ENCODE measurements around the gene TIMM8B. TPM values are rescaled to one million over a fixed set of nuclear protein-coding genes. Genes with fewer than 3 reads are reported as not detected.

Gene TIMM8B
- total RNA-seq, 1 donor from 2014 or later, result 66.8 TPM

- Histone ChIP-seq H3K27ac (ENCODE audit: low read depth, low read length) (peak overlapping the region; percentile 91), H3K36me3 (ENCODE audit: control insufficient read depth in 3 of 3, insufficient read depth in 3 of 3, low read length in 3 of 3) (peaks cover 41 to 69% (median 69%) of the 10 kb centered on the region in 3 donors), H3K9ac (ENCODE audit: low read depth in 1 of 3, low read length in 3 of 3) (peak overlapping the region; percentile 95 to 98 (median 96)), H3K27me3 (ENCODE audit: control insufficient read depth in 3 of 3, insufficient read depth in 3 of 3, low read length in 3 of 3) (no peaks in the 10 kb centered on the region), H3K4me3 (ENCODE audit: low read length in 3 of 3) (peak overlapping the region; percentile 96 to 100 (median 97)), H3K4me1 (ENCODE audit: control insufficient read depth in 3 of 3, insufficient read depth in 3 of 3, low read length in 3 of 3) (peaks cover 28 to 50% (median 35%) of the 10 kb centered on the region in 3 donors), H3K9me3 (ENCODE audit: control insufficient read depth in 3 of 3, low read length in 3 of 3) (no peaks in the 10 kb centered on the region)
These were observed 656 bp upstream of the TIMM8B start for GRCh38 chr11:112087212-112087611.

- peak overlapping the region; percentile 96 to 100 (median 97) for H3K4me3 ChIP-seq (ENCODE audit: low read length in 3 of 3)
- no peaks in the 10 kb centered on the region for H3K27me3 ChIP-seq (ENCODE audit: control insufficient read depth in 3 of 3, insufficient read depth in 3 of 3, low read length in 3 of 3)
- no peaks in the 10 kb centered on the region for H3K9me3 ChIP-seq (ENCODE audit: control insufficient read depth in 3 of 3, low read length in 3 of 3)
- H3K9ac ChIP-seq (ENCODE audit: low read depth in 1 of 3, low read length in 3 of 3), result peak overlapping the region; percentile 95 to 98 (median 96)
- peaks cover 28 to 50% (median 35%) of the 10 kb centered on the region in 3 donors for H3K4me1 ChIP-seq (ENCODE audit: control insufficient read depth in 3 of 3, insufficient read depth in 3 of 3, low read length in 3 of 3)
- peak overlapping the region; percentile 91 for H3K27ac ChIP-seq (ENCODE audit: low read depth, low read length)
- H3K36me3 ChIP-seq (ENCODE audit: control insufficient read depth in 3 of 3, insufficient read depth in 3 of 3, low read length in 3 of 3), result peaks cover 30 to 63% (median 63%) of the 10 kb centered on the region in 3 donors
These were observed 634 bp downstream of the TIMM8B start for GRCh38 chr11:112085822-112086421.

- H3K27ac ChIP-seq (ENCODE audit: low read depth, low read length), result peak overlapping the region; percentile 74
- peaks cover 26 to 62% (median 58%) of the 10 kb centered on the region in 3 donors for H3K36me3 ChIP-seq (ENCODE audit: control insufficient read depth in 3 of 3, insufficient read depth in 3 of 3, low read length in 3 of 3)
- H3K4me1 ChIP-seq (ENCODE audit: control insufficient read depth in 3 of 3, insufficient read depth in 3 of 3, low read length in 3 of 3), result peaks cover 11 to 33% (median 16%) of the 10 kb centered on the region in 3 donors
- no peaks in the 10 kb centered on the region for H3K27me3 ChIP-seq (ENCODE audit: control insufficient read depth in 3 of 3, insufficient read depth in 3 of 3, low read length in 3 of 3)
- H3K9me3 ChIP-seq (ENCODE audit: control insufficient read depth in 3 of 3, low read length in 3 of 3), result no peaks in the 10 kb centered on the region
- no peak overlapping the region for H3K4me3 ChIP-seq (ENCODE audit: low read length in 3 of 3)
- no peak overlapping the region for H3K9ac ChIP-seq (ENCODE audit: low read depth in 1 of 3, low read length in 3 of 3)
These were observed 3.8 kb downstream of the TIMM8B start for GRCh38 chr11:112082729-112083128.

- Histone ChIP-seq H3K27me3 (ENCODE audit: control insufficient read depth in 3 of 3, insufficient read depth in 3 of 3, low read length in 3 of 3) (no peaks in the 10 kb centered on the region), H3K4me3 (ENCODE audit: low read length in 3 of 3) (peak within 1 kb of the TSS; percentile 86 to 97 (median 92)), H3K36me3 (ENCODE audit: control insufficient read depth in 3 of 3, insufficient read depth in 3 of 3, low read length in 3 of 3) (peaks cover 10 to 28% (median 21%) of the 10 kb centered on the region in 3 donors), H3K9me3 (ENCODE audit: control insufficient read depth in 3 of 3, low read length in 3 of 3) (no peaks in the 10 kb centered on the region), H3K9ac (ENCODE audit: low read depth in 1 of 3, low read length in 3 of 3) (peak within 1 kb of the TSS; percentile 88 to 96 (median 96)), H3K27ac (ENCODE audit: low read depth, low read length) (peak within 1 kb of the TSS; percentile 90), H3K4me1 (ENCODE audit: control insufficient read depth in 3 of 3, insufficient read depth in 3 of 3, low read length in 3 of 3) (peaks cover 14 to 22% (median 19%) of the 10 kb centered on the region in 3 donors)
These were observed 12.4 kb downstream of the TIMM8B start, which contains the start of the genes NKAPD1 and PIH1D2 for GRCh38 chr11:112073941-112074811. Gene NKAPD1 (plus strand): TSS chr11:112074299. CDS start chr11:112075575, 1,276 bp downstream. Gene PIH1D2 (minus strand): TSS chr11:112074017. CDS start chr11:112073174, 843 bp downstream.

- Histone ChIP-seq H3K27me3 (ENCODE audit: control insufficient read depth in 3 of 3, insufficient read depth in 3 of 3, low read length in 3 of 3) (no peaks in the 10 kb centered on the region), H3K4me1 (ENCODE audit: control insufficient read depth in 3 of 3, insufficient read depth in 3 of 3, low read length in 3 of 3) (no peaks in the 10 kb centered on the region), H3K36me3 (ENCODE audit: control insufficient read depth in 3 of 3, insufficient read depth in 3 of 3, low read length in 3 of 3) (peaks cover 17 to 40% (median 22%) of the 10 kb centered on the region in 3 donors), H3K4me3 (ENCODE audit: low read length in 3 of 3) (no peak overlapping the region), H3K9me3 (ENCODE audit: control insufficient read depth in 3 of 3, low read length in 3 of 3) (no peaks in the 10 kb centered on the region), H3K27ac (ENCODE audit: low read depth, low read length) (no peak overlapping the region), H3K9ac (ENCODE audit: low read depth in 1 of 3, low read length in 3 of 3) (no peak overlapping the region)
These were observed 23.6 kb downstream of the TIMM8B start for GRCh38 chr11:112062923-112063322.

GRCh38 chr11:112058103-112058502 is 28.5 kb downstream of the TIMM8B start:
- no peaks in the 10 kb centered on the region for H3K9me3 ChIP-seq (ENCODE audit: control insufficient read depth in 3 of 3, low read length in 3 of 3)
- no peak overlapping the region for H3K27ac ChIP-seq (ENCODE audit: low read depth, low read length)
- H3K4me1 ChIP-seq (ENCODE audit: control insufficient read depth in 3 of 3, insufficient read depth in 3 of 3, low read length in 3 of 3), result no peaks in the 10 kb centered on the region
- peaks cover 28 to 62% (median 42%) of the 10 kb centered on the region in 3 donors for H3K36me3 ChIP-seq (ENCODE audit: control insufficient read depth in 3 of 3, insufficient read depth in 3 of 3, low read length in 3 of 3)
- no peaks in the 10 kb centered on the region for H3K27me3 ChIP-seq (ENCODE audit: control insufficient read depth in 3 of 3, insufficient read depth in 3 of 3, low read length in 3 of 3)
- H3K9ac ChIP-seq (ENCODE audit: low read depth in 1 of 3, low read length in 3 of 3), result no peak overlapping the region
- no peak overlapping the region for H3K4me3 ChIP-seq (ENCODE audit: low read length in 3 of 3)

GRCh38 chr11:112057170-112057569 is 29.4 kb downstream of the TIMM8B start:
- Histone ChIP-seq H3K4me3 (ENCODE audit: low read length in 3 of 3) (no peak overlapping the region), H3K27ac (ENCODE audit: low read depth, low read length) (no peak overlapping the region), H3K27me3 (ENCODE audit: control insufficient read depth in 3 of 3, insufficient read depth in 3 of 3, low read length in 3 of 3) (no peaks in the 10 kb centered on the region), H3K9me3 (ENCODE audit: control insufficient read depth in 3 of 3, low read length in 3 of 3) (no peaks in the 10 kb centered on the region), H3K4me1 (ENCODE audit: control insufficient read depth in 3 of 3, insufficient read depth in 3 of 3, low read length in 3 of 3) (no peaks in the 10 kb centered on the region), H3K36me3 (ENCODE audit: control insufficient read depth in 3 of 3, insufficient read depth in 3 of 3, low read length in 3 of 3) (peaks cover 27 to 61% (median 39%) of the 10 kb centered on the region in 3 donors), H3K9ac (ENCODE audit: low read depth in 1 of 3, low read length in 3 of 3) (no peak overlapping the region)

DNA sequence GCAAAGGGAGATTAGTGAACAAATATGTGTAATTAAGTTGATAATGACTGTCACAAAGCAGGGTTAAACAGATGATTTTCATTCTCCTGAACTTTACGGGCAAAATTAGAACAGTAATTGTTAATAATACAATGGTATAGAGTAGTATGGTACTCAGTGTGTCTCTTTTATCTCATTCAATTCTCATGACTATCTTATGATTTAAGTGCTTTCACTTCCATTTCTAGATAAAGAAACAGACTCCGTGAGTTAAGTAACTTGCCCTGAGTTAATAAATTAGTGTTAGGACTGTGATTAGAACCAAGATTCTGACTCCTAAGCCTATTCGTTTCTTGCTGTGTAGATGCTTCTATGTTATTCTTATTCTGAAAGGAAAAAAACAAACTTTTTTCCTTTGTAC is 34.8 kb downstream of the TIMM8B start:
- H3K27ac ChIP-seq (ENCODE audit: low read depth, low read length), result no peak overlapping the region
- H3K4me3 ChIP-seq (ENCODE audit: low read length in 3 of 3), result no peak overlapping the region
- no peaks in the 10 kb centered on the region for H3K27me3 ChIP-seq (ENCODE audit: control insufficient read depth in 3 of 3, insufficient read depth in 3 of 3, low read length in 3 of 3)
- H3K4me1 ChIP-seq (ENCODE audit: control insufficient read depth in 3 of 3, insufficient read depth in 3 of 3, low read length in 3 of 3), result no peaks in the 10 kb centered on the region
- no peaks in the 10 kb centered on the region for H3K9me3 ChIP-seq (ENCODE audit: control insufficient read depth in 3 of 3, low read length in 3 of 3)
- H3K36me3 ChIP-seq (ENCODE audit: control insufficient read depth in 3 of 3, insufficient read depth in 3 of 3, low read length in 3 of 3), result peaks cover 21 to 56% (median 37%) of the 10 kb centered on the region in 3 donors
- H3K9ac ChIP-seq (ENCODE audit: low read depth in 1 of 3, low read length in 3 of 3), result no peak overlapping the region

DNA sequence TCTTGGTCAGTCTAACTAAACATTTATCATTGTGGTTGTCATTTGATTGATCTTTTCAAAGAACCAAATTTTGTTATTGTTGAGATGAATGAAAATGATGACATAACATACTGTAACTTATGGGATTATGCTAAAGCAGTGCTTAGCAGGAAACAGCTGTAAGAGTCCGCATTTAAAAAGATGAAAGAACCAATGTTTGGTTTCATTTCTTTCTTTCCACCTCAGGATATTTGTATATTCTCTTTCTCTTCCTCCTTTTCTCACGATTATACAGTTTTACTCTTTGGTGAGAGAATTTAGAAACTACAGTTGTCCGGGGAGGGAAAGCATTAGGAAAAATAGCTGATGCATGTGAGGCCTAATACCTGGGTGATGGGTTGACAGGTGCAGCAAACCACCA is 35.8 kb downstream of the TIMM8B start:
- no peaks in the 10 kb centered on the region for H3K4me1 ChIP-seq (ENCODE audit: control insufficient read depth in 3 of 3, insufficient read depth in 3 of 3, low read length in 3 of 3)
- no peaks in the 10 kb centered on the region for H3K27me3 ChIP-seq (ENCODE audit: control insufficient read depth in 3 of 3, insufficient read depth in 3 of 3, low read length in 3 of 3)
- peaks cover 21 to 51% (median 35%) of the 10 kb centered on the region in 3 donors for H3K36me3 ChIP-seq (ENCODE audit: control insufficient read depth in 3 of 3, insufficient read depth in 3 of 3, low read length in 3 of 3)
- H3K4me3 ChIP-seq (ENCODE audit: low read length in 3 of 3), result no peak overlapping the region
- H3K9ac ChIP-seq (ENCODE audit: low read depth in 1 of 3, low read length in 3 of 3), result no peak overlapping the region
- H3K27ac ChIP-seq (ENCODE audit: low read depth, low read length), result no peak overlapping the region
- no peaks in the 10 kb centered on the region for H3K9me3 ChIP-seq (ENCODE audit: control insufficient read depth in 3 of 3, low read length in 3 of 3)
